ENCODE results near the gene LYPD6B. TPM values are rescaled to one million over a fixed set of nuclear protein-coding genes. Genes with fewer than 3 reads are reported as not detected.

The LYPD6B gene
- total and polyA plus RNA-seq, 7 donors = not detected

DNA sequence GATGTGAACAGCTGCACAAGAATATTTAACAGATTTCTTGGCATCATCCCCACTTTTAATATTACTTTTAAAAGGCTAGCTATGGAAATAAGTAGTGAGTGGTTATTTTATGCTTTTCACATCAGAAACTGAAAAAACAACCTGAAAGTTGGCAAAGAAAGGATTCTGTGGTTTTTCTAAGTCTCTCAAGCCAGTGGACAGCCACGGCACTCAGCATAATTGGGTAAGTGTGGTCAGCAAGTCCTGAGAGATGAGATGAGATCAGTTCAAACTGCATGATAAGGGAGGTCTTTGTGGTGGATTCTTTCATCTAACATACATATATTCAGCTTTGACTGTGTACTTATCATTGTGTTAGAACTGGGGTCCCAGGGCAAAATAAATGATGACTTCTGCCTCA, 105.2 kb downstream of the LYPD6B start:
- Histone ChIP-seq H3K4me3 (no peak overlapping the region), H3K9me3 (no peaks in the 10 kb centered on the region), H3K27ac (no peak overlapping the region), H3K27me3 (ENCODE audit: insufficient read depth in 3 of 3, low read length in 2 of 3) (no peaks in the 10 kb centered on the region), H3K36me3 (ENCODE audit: insufficient read depth in 1 of 2, low read depth in 1 of 2) (no peaks in the 10 kb centered on the region), H3K4me1 (no peaks in the 10 kb centered on the region)
- intact Hi-C loops (cut with DNase I) = no loop called here
- TF ChIP-seq, protein P1, sequence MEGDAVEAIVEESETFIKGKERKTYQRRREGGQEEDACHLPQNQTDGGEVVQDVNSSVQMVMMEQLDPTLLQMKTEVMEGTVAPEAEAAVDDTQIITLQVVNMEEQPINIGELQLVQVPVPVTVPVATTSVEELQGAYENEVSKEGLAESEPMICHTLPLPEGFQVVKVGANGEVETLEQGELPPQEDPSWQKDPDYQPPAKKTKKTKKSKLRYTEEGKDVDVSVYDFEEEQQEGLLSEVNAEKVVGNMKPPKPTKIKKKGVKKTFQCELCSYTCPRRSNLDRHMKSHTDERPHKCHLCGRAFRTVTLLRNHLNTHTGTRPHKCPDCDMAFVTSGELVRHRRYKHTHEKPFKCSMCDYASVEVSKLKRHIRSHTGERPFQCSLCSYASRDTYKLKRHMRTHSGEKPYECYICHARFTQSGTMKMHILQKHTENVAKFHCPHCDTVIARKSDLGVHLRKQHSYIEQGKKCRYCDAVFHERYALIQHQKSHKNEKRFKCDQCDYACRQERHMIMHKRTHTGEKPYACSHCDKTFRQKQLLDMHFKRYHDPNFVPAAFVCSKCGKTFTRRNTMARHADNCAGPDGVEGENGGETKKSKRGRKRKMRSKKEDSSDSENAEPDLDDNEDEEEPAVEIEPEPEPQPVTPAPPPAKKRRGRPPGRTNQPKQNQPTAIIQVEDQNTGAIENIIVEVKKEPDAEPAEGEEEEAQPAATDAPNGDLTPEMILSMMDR (IDR thresholded peaks at IDR 0.05) = no peak
- WGBS, 3 donors = 32 to 44% (median 34%) methylated on average over 1 of the region's 1 CpG
- ATAC-seq (no peak), DNase-seq (no peak)

DNA sequence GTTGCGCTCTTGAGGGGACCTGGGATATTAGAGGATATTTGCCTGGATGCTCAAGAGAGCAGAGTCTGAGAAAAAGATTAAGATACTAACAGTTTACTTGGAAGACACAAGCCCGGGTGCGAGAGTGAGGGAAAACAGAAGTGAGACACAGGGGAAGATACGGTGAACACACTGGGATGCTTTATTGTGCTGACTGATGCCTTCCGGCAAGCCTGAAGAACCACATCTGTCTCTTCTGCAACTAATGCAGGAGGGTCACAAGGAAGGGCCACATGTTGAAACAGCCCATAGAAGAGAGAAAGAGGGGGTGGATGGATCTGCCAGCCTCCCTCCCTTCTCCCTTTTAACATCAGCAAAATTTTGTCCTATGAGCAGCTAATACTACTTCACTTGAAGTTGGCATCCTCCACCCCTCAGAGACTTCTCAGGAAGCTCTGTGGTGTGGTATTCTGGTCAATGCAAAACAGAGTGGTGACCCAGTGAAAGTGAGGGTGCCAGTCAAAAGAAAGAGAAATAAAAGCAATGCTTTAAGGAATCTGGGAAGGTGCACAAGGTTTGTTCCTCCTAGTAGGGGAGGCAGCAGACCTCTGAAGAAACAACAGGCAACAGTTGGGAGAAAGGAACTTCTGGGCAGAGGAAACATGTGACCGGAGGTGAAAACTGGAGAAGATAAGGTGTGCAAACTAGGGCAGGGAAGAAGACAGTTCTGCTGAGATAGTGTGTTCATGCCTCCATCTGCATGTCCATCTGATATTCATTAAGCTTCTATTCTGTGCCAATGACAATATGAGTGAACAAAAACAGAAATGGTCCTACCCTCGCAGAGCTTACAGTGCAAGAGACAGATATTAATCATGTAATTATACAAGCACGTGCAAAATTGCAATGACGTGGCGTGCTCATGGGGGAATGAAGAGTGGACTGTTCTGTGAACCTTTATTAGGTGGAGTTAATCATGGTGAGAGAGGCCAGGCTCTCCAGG, 107.1 kb downstream of the LYPD6B start:
- H3K4me3 ChIP-seq = no peak overlapping the region
- no peak overlapping the region for H3K27ac ChIP-seq
- no peaks in the 10 kb centered on the region for H3K27me3 ChIP-seq (ENCODE audit: insufficient read depth in 3 of 3, low read length in 2 of 3)
- WGBS, 3 donors = 67 to 76% (median 68%) methylated on average over 10 of the region's 10 CpGs
- TF ChIP-seq, protein P1 (IDR thresholded peaks at IDR 0.05) = no peak
- no peaks in the 10 kb centered on the region for H3K9me3 ChIP-seq
- no peak for DNase-seq
- intact Hi-C loops (cut with DNase I) = no loop called here
- ATAC-seq = no peak
- H3K36me3 ChIP-seq (ENCODE audit: insufficient read depth in 1 of 2, low read depth in 1 of 2) = no peaks in the 10 kb centered on the region
- no peaks in the 10 kb centered on the region for H3K4me1 ChIP-seq

DNA sequence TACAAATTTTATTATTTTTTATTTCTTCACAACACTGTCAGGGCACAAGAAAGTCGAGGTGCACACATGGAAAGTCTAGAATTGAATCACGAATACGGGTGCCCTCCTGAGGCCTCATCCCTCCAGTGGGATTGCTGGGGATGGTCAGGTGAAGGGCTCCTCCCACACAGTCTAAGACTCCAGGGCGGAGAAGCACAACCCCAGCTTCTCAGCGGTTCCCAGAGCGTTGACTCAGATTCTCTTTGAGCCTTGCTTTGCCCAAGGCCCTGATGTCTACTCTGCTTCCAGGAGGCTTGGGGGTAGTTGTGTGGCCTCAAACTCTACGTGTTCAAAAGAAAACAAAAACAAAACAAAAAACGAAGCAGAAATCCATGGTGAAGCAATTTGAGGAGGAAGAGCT, 108.4 kb downstream of the LYPD6B start:
- 82 to 89% (median 84%) methylated on average over 8 of the region's 8 CpGs for WGBS, 3 donors
- intact Hi-C loops (cut with DNase I) = no loop called here
- ATAC-seq = no peak
- Histone ChIP-seq H3K4me3 (no peak overlapping the region), H3K36me3 (ENCODE audit: insufficient read depth in 1 of 2, low read depth in 1 of 2) (no peaks in the 10 kb centered on the region), H3K27ac (no peak overlapping the region), H3K27me3 (ENCODE audit: insufficient read depth in 3 of 3, low read length in 2 of 3) (peaks cover 0 to 2% (median 0%) of the 10 kb centered on the region in 3 donors), H3K4me1 (no peaks in the 10 kb centered on the region), H3K9me3 (no peaks in the 10 kb centered on the region)
- TF ChIP-seq, protein P1 (IDR thresholded peaks at IDR 0.05) = no peak
- DNase-seq = no peak

DNA sequence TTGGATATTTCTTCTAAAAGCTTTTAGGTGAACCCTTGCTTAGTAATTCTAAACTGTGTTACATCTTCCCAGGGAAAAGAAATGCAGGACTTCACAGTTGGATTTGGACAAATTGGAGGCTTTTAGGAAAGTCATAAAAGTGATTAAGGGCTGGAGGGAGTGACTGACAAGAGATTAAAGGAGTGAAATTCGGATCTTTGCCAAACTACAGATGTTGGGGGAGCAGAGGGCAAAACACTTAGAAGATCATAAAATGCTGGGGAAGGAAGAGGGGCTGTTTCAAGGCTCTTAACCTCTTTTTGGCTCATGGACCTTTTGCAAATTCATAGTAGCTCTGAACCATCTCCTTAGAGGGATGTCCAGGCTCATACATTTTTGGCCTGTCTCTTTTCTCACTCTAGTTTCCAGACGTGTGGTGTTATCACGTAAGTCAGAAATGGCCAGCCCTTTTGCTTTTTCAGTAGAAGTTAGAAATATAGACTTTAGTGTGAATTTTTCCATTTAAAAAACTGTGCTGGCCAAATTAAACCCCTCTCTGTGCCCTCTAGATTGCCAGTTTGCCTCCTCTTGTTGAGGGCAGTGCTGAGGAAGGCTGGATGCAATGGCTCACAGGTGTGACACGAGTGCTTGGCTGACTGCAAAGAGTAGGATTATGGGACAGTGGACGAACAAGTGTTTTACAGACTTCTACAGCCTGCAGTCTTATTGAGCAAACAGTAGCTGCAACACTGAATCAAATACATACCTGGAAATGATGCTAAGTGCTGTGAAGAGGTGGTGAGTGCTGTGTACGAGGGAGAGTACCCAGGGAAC, 109.9 kb downstream of the LYPD6B start:
- DNase-seq (no peak), ATAC-seq (no peak)
- 23 to 33% (median 28%) methylated on average over 6 of the region's 6 CpGs for WGBS, 3 donors
- peaks cover 0 to 2% (median 0%) of the 10 kb centered on the region in 3 donors for H3K27me3 ChIP-seq (ENCODE audit: insufficient read depth in 3 of 3, low read length in 2 of 3)
- H3K9me3 ChIP-seq = no peaks in the 10 kb centered on the region
- no peaks in the 10 kb centered on the region for H3K4me1 ChIP-seq
- no peak overlapping the region for H3K27ac ChIP-seq
- no peaks in the 10 kb centered on the region for H3K36me3 ChIP-seq (ENCODE audit: insufficient read depth in 1 of 2, low read depth in 1 of 2)
- intact Hi-C loops (cut with DNase I) = no loop called here
- TF ChIP-seq, protein P1 (IDR thresholded peaks at IDR 0.05) = no peak
- no peak overlapping the region for H3K4me3 ChIP-seq
